ENCODE results near the gene ZNF521.

DNA sequence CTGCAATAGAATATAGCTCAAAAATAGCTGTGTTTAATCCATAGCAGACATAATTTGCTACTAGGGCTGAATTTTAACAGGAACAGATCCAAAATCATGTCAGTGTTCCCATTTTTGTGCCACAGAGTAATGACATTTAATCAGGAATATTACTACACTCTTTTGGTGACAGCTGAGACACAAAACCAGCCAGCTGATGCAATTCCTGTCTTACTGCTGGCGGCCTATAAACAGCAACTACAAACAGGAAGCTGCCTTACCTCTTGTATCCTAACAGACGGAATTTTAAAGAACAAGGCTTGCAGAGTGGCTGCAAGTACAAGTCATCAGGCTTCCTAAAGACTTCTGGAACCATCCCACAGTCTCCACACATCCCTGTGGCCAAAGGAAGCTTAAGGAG is 218.1 kb downstream of the ZNF521 start:
- TF ChIP-seq POLR2AphosphoS5 (IDR thresholded peaks at IDR 0.05) (no peak), POLR2A (IDR thresholded peaks at IDR 0.05) (no peak)
- TF ChIP-seq, protein P1, sequence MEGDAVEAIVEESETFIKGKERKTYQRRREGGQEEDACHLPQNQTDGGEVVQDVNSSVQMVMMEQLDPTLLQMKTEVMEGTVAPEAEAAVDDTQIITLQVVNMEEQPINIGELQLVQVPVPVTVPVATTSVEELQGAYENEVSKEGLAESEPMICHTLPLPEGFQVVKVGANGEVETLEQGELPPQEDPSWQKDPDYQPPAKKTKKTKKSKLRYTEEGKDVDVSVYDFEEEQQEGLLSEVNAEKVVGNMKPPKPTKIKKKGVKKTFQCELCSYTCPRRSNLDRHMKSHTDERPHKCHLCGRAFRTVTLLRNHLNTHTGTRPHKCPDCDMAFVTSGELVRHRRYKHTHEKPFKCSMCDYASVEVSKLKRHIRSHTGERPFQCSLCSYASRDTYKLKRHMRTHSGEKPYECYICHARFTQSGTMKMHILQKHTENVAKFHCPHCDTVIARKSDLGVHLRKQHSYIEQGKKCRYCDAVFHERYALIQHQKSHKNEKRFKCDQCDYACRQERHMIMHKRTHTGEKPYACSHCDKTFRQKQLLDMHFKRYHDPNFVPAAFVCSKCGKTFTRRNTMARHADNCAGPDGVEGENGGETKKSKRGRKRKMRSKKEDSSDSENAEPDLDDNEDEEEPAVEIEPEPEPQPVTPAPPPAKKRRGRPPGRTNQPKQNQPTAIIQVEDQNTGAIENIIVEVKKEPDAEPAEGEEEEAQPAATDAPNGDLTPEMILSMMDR (IDR thresholded peaks at IDR 0.05) = no peak
